Sigmoid colon (tissue), 3 donors: ENCODE measurements around the gene RANGRF.

ENCODE experiments used
- CTCF ChIP-seq, 4 experiments: fragments of 450-650 bp in 3 of 4; fragments of 200-600 bp in 1 of 4; IDR thresholded peaks; one replicate each; pipeline ENCODE4 v1.5.1; 2016 to 2019; ENCODE audit warnings: antibody characterized with exemption in 4 of 4, mild to moderate bottlenecking in 3 of 4, moderate library complexity in 2 of 4
- POLR2A ChIP-seq, 2 donors: fragments of 450-650 bp; IDR thresholded peaks; one replicate each; pipeline ENCODE4 v1.6.1; 2016; ENCODE audit warnings: antibody characterized with exemption in 2 of 2, mild to moderate bottlenecking in 2 of 2, moderate library complexity in 2 of 2

- TF ChIP-seq CTCF (IDR thresholded peaks at IDR 0.05) (no peak), POLR2A (IDR thresholded peaks at IDR 0.05) (no peak)
Observed at GRCh38 chr17:8332688-8333087, 44.2 kb downstream of the RANGRF start.
